Stomach (tissue), 4 donors: ENCODE data around the gene CR1L.
A peak's percentile ranks its signal among the peaks of the same experiment; 100 is the strongest.

Source experiments
- POLR2A ChIP-seq, 4 donors: fragments of 450-650 bp; IDR thresholded peaks; one replicate each; pipeline ENCODE4 v1.6.1; 2016; ENCODE audit warnings: antibody characterized with exemption in 4 of 4, control low read depth in 2 of 4, mild to moderate bottlenecking in 1 of 4, moderate library complexity in 1 of 4
- POLR2AphosphoS5 ChIP-seq, 3 donors: sonication (generic); formaldehyde crosslinking; IDR thresholded peaks; one replicate each; pipeline ENCODE4 v1.6.1; 2016; ENCODE audit warnings: antibody characterized with exemption in 3 of 3
- TF ChIP-seq, protein P1 (sequence below), 7 experiments: fragments of 450-650 bp in 4 of 7; fragments of 200-600 bp in 3 of 7; sonication (generic) in 3 of 7; IDR thresholded peaks; one replicate each; pipeline ENCODE4 v1.5.1; 2016 to 2019; ENCODE audit warnings: antibody characterized with exemption in 7 of 7, control low read depth in 2 of 7, mild to moderate bottlenecking in 1 of 7

DNA sequence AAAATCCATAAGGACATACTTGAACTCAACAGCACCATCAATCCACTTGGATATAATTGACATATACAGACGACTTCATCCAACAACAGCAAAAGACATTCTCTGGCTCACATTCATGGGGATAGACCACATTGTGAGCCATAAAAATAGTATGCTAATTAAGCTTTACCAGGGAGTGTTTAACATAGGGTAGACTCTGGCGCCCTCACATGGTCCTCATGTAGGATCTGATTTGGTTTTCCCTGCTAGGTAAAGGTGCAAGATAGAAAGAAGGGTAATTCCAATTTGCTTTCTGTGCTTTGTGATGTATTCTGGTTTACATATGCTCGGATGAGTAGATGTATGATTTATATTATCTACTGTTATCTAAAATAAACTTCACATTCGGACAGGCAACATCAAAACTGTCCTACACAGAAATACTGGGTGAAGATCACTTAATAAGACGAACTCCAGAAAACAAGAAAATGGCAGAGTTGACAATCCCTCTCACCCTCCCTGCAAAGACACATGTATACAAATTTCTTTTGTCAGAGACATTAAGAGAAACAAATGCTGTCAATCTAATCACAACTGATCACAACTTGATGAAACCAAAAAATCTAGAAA is 27.7 kb downstream of the CR1L start:
- TF ChIP-seq POLR2A (IDR thresholded peaks at IDR 0.05) = no peak
- TF ChIP-seq, protein P1, sequence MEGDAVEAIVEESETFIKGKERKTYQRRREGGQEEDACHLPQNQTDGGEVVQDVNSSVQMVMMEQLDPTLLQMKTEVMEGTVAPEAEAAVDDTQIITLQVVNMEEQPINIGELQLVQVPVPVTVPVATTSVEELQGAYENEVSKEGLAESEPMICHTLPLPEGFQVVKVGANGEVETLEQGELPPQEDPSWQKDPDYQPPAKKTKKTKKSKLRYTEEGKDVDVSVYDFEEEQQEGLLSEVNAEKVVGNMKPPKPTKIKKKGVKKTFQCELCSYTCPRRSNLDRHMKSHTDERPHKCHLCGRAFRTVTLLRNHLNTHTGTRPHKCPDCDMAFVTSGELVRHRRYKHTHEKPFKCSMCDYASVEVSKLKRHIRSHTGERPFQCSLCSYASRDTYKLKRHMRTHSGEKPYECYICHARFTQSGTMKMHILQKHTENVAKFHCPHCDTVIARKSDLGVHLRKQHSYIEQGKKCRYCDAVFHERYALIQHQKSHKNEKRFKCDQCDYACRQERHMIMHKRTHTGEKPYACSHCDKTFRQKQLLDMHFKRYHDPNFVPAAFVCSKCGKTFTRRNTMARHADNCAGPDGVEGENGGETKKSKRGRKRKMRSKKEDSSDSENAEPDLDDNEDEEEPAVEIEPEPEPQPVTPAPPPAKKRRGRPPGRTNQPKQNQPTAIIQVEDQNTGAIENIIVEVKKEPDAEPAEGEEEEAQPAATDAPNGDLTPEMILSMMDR (IDR thresholded peaks at IDR 0.05) = peak in 2 of 7 experiments; percentile 27 to 37
- no peak for TF ChIP-seq POLR2AphosphoS5 (IDR thresholded peaks at IDR 0.05)
